Activated CD4-positive, alpha-beta memory T cell treated with anti-CD3 and anti-CD28 coated beads, Interleukin-2, amount 10 ng/mL, durations not matched to agents 7 days and 5 days (primary cell): ENCODE measurements around the gene DROSHA. TPM values are rescaled to one million over a fixed set of nuclear protein-coding genes. Genes with fewer than 3 reads are reported as not detected.

Experiments
- CTCF ChIA-PET: fragments of 350-600 bp; sonication (Branson Sonifier 250); formaldehyde crosslinking; loops from one replicate; lab custom pipeline; 2021; ENCODE audit warnings: antibody characterized with exemption, inconsistent platforms; lab: Charles Lee
- POLR2A ChIA-PET: fragments of 350-600 bp; sonication (Branson Sonifier 250); formaldehyde crosslinking; loops from one replicate; lab custom pipeline; 2021; ENCODE audit warnings: antibody characterized with exemption; lab: Charles Lee
- DNase-seq: peaks from one replicate; pipeline ENCODE4 v3.0.0-alpha.2; 2020
- H3K27ac Mint-ChIP-seq: one replicate; pipeline ENCODE4 v1.8.0; 2021; ENCODE audit warnings: mild to moderate bottlenecking, mixed read lengths
- H3K27me3 Mint-ChIP-seq: one replicate; pipeline ENCODE4 v1.8.0; 2021; ENCODE audit warnings: mixed read lengths
- H3K36me3 Mint-ChIP-seq: one replicate; pipeline ENCODE4 v1.8.0; 2021; ENCODE audit warnings: low read depth, mixed read lengths
- H3K4me1 Mint-ChIP-seq: one replicate; pipeline ENCODE4 v1.8.0; 2021; ENCODE audit warnings: mixed read lengths
- H3K4me3 Mint-ChIP-seq: one replicate; pipeline ENCODE4 v1.8.0; 2021; ENCODE audit warnings: mild to moderate bottlenecking, mixed read lengths
- H3K9me3 Mint-ChIP-seq: one replicate; pipeline ENCODE4 v1.8.0; 2021; ENCODE audit warnings: mixed read lengths
- total RNA-seq, 2 experiments: library from RNA; stranded (reverse); gene quantifications; one replicate each; pipeline ENCODE4 v1.2.3, GENCODE V29; 2021

DROSHA gene
- total RNA-seq, 2 experiments from 2014 or later, result 55.4 to 61.0 TPM

DNA sequence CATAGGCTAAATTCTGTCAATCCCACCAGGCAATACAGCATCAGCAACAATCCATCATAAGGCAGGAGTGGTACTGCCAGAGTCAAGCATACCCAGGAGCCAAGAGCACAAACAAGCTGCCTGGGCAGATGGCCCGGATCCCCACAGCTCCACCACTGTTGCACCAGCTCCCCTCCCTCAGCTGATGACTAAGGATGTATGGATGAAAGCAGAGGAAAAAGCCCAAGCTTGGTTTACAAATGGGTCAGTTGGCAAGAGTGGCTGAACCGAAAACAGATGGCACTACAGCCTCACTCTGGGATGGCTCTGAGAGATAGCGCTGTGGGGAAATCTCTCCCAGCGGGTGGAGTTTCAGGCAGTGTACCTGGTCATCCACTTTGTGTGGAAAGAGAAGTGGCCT lies 29.4 kb downstream of the DROSHA start:
- Mint-ChIP-seq H3K36me3 (peaks cover 62% of the 10 kb centered on the region), H3K4me3 (no peak overlapping the region), H3K4me1 (no peaks in the 10 kb centered on the region), H3K27me3 (no peaks in the 10 kb centered on the region), H3K9me3 (no peaks in the 10 kb centered on the region), H3K27ac (no peak overlapping the region)
- CTCF ChIA-PET, result no interaction called here
- POLR2A ChIA-PET, result no interaction called here
- no peak for DNase-seq

DNA sequence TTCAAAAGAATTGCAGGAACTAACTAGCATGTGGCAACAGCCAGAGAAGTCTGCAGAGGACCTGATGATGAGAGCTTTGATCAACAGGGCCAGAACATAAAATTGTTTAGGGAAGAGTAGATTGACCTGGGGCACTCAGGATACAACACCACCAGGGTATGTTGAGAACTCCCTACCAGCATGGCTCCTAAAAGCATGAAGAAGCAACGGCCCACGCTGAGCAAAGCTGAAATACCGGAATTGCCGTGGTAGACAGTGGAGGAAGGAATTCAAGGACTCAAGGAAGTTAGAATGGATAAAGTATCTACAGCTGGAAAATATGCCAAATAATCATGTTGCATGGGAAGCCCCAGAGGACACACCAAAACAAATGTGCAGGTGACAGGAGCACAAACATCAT lies 31.6 kb downstream of the DROSHA start:
- POLR2A ChIA-PET, result no interaction called here

DNA sequence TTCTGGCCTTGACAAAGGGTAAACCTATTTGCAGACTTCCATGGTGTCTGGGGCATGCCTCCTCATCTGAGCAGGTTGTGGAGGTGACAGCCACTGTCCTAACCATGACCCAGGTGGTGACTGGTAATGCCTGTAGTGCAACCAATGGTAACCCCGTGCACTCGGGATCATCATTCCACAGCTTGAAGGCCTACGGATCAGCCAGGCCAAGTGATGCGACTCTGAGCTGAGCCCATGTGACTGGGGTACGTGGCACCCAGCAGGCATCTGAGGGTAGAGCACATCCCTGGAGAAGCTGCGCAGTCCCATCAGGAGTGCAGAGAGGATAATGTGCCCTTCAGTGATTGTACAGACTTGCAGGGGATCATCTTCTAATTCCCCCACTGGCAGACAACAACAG lies 35.0 kb downstream of the DROSHA start:
- CTCF ChIA-PET, result no interaction called here
- Mint-ChIP-seq H3K36me3 (peaks cover 57% of the 10 kb centered on the region), H3K4me3 (no peak overlapping the region), H3K4me1 (no peaks in the 10 kb centered on the region), H3K27me3 (no peaks in the 10 kb centered on the region), H3K27ac (no peak overlapping the region), H3K9me3 (no peaks in the 10 kb centered on the region)
- POLR2A ChIA-PET, result no interaction called here
- no peak for DNase-seq

More for the DNA sequence above, 31.6 kb downstream of the DROSHA start:
- no peaks in the 10 kb centered on the region for H3K4me1 Mint-ChIP-seq
- H3K9me3 Mint-ChIP-seq, result no peaks in the 10 kb centered on the region
- peaks cover 65% of the 10 kb centered on the region for H3K36me3 Mint-ChIP-seq
- DNase-seq, result no peak
- no peak overlapping the region for H3K4me3 Mint-ChIP-seq
- H3K27ac Mint-ChIP-seq, result no peak overlapping the region
- no peaks in the 10 kb centered on the region for H3K27me3 Mint-ChIP-seq
- CTCF ChIA-PET, result no interaction called here

DNA sequence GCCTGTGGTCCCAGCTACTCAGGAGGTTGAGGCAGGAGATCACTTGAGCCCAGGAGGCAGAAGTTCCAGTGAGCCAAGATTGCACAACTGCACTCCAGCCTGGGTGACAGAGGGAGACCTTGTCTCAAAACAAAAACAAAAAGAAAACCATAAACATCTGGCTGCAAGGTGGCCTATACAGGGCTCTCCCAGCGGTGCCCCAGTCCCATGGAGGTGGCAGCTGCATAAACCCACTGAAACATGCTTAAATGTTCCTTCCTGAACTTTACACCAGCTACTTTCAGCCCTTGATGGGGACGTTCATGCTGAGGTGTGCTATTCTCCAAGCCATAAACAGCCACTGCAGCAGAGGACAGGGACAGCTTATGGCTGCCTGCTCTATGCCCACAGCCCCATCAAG lies 35.6 kb downstream of the DROSHA start:
- Mint-ChIP-seq H3K4me1 (no peaks in the 10 kb centered on the region), H3K4me3 (no peak overlapping the region), H3K9me3 (no peaks in the 10 kb centered on the region), H3K36me3 (peaks cover 53% of the 10 kb centered on the region), H3K27ac (no peak overlapping the region), H3K27me3 (no peaks in the 10 kb centered on the region)
- DNase-seq, result no peak
- ChIA-PET CTCF (no interaction called here), POLR2A (no interaction called here)

DNA sequence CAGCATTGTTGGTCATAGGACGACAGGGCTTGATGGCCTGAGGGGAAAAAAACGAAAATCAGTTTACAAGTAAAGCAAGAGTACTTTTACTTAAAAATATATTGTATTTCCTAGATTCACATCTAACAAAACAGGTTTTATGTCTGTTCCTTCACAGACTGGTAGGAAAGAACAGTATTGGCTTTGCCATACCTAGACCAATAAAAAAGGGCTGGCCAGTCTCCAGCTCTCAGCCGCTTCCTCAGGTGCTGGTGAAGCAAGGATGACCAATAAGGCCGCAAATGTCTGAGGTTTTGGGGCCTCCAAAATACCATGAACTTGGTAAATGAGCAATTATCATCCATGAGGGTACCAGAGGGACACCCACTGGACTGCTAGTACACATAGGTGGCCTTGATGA lies 36.6 kb downstream of the DROSHA start:
- no peaks in the 10 kb centered on the region for H3K27me3 Mint-ChIP-seq
- H3K9me3 Mint-ChIP-seq, result no peaks in the 10 kb centered on the region
- H3K4me1 Mint-ChIP-seq, result no peaks in the 10 kb centered on the region
- no peak overlapping the region for H3K27ac Mint-ChIP-seq
- ChIA-PET CTCF (no interaction called here), POLR2A (no interaction called here)
- H3K4me3 Mint-ChIP-seq, result no peak overlapping the region
- no peak for DNase-seq
- peaks cover 54% of the 10 kb centered on the region for H3K36me3 Mint-ChIP-seq

DNA sequence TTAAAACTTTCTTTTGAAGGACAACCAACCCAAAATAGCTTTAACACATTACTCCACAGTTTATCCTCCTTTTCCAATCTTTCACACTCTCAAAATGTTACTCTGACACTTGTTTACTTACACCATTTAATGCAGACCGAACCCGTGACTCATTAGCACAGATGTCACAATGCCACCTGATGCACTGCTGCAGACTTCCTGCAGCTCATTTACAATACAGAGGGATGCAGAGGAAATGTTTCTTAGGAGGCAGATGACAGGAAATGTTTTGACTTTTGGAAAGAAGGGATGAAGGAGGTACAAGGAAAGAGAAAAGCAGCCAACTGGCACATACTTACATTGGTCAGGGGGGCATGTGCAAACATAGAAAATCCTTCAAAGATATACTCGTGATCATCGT lies 39.0 kb downstream of the DROSHA start:
- no peaks in the 10 kb centered on the region for H3K4me1 Mint-ChIP-seq
- DNase-seq, result no peak
- no peak overlapping the region for H3K27ac Mint-ChIP-seq
- H3K4me3 Mint-ChIP-seq, result no peak overlapping the region
- CTCF ChIA-PET, result no interaction called here
- POLR2A ChIA-PET, result no interaction called here
- no peaks in the 10 kb centered on the region for H3K9me3 Mint-ChIP-seq
- peaks cover 58% of the 10 kb centered on the region for H3K36me3 Mint-ChIP-seq
- H3K27me3 Mint-ChIP-seq, result no peaks in the 10 kb centered on the region

DNA sequence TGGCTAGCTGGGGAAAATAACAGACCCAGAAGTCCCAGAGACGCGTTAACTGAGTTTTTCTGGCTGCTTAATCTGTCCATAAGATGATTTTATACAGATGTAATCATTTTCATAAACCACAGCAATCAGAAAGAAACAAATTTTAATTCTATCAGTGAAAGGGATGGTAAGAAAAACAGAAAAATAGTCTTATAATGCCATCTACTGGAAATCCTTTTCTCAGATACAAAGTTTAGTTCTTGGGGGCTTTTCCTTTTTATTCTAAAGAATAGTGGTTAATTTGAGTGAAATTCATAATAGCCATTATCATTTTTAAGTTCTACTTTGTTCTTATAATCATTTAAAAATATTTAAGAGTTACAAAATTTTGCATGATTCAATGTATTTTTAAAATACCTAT lies 44.4 kb downstream of the DROSHA start:
- no peaks in the 10 kb centered on the region for H3K27me3 Mint-ChIP-seq
- H3K4me3 Mint-ChIP-seq, result no peak overlapping the region
- CTCF ChIA-PET, result interaction anchor here (1.1 kb wide), 1 partner anchor 255 kb away, joined by 3 read pairs; no protein-coding TSS in a partner anchor
- H3K9me3 Mint-ChIP-seq, result no peaks in the 10 kb centered on the region
- DNase-seq, result no peak
- POLR2A ChIA-PET, result no interaction called here
- H3K4me1 Mint-ChIP-seq, result no peaks in the 10 kb centered on the region
- H3K27ac Mint-ChIP-seq, result no peak overlapping the region
- peaks cover 40% of the 10 kb centered on the region for H3K36me3 Mint-ChIP-seq

DNA sequence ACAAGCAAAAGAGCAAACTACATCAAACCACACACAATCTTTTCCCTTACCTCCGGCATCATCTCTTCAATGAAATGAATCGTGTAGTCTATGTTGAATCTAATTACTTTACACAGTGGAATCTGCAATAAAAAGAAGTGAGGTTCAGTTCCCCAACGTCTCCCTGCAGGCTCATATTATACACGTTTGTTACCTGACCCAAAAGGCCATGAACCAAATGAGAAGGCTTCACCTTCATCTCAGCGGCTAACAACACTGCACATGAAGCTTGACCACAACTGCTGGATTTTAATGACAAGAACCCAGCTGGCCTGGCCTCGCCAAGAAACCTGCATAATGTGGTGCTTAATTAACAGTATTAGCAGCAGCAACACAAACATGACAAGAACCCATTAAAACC lies 45.5 kb downstream of the DROSHA start:
- no peaks in the 10 kb centered on the region for H3K27me3 Mint-ChIP-seq
- POLR2A ChIA-PET, result no interaction called here
- peaks cover 48% of the 10 kb centered on the region for H3K36me3 Mint-ChIP-seq
- CTCF ChIA-PET, result interaction anchor here (1.1 kb wide), 1 partner anchor 254 kb away, joined by 3 read pairs; no protein-coding TSS in a partner anchor
- H3K4me1 Mint-ChIP-seq, result no peaks in the 10 kb centered on the region
- no peaks in the 10 kb centered on the region for H3K9me3 Mint-ChIP-seq
- no peak overlapping the region for H3K27ac Mint-ChIP-seq
- no peak for DNase-seq
- no peak overlapping the region for H3K4me3 Mint-ChIP-seq

DNA sequence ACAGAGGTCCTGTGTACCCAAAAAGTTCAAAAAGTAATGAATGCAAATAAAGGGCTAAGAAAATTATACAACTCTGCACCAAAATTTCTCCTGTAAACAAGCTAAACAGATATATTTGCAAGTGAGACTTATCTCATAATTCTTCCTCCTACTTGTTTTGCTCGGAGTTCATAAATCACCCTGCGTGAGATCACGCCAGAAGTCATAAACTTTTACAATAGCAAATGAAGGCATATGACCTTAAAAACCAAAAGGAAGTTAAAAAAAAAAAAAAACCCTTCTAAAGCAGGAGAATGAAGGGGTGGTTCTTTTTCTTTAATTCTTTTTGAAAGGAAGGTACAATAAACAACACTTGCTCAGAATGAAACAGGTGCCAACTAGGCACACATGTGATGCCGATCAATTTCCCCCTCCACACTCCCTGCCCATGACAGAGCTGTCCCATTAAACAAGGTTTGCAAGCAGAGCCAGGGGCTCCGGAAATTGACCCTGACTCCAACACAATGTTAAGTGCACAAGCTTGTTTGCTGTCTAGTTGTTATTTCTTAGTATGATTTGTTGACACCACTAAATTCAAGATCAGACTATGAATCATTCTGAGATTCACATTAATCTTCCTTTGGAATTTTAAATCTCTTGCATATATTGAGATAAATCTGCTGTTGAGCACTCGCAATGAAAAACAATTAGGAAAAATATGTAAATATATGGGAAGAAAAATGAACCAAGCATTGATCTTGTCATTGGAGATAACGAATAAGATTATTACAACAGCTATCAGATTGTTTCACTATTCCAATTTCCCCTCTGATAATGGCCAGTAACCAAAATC lies 46.3 kb downstream of the DROSHA start:
- peaks cover 42% of the 10 kb centered on the region for H3K36me3 Mint-ChIP-seq
- CTCF ChIA-PET, result interaction anchor here (0.6 kb wide), 1 partner anchor 76 kb away, joined by 3 read pairs; no protein-coding TSS in a partner anchor

DNA sequence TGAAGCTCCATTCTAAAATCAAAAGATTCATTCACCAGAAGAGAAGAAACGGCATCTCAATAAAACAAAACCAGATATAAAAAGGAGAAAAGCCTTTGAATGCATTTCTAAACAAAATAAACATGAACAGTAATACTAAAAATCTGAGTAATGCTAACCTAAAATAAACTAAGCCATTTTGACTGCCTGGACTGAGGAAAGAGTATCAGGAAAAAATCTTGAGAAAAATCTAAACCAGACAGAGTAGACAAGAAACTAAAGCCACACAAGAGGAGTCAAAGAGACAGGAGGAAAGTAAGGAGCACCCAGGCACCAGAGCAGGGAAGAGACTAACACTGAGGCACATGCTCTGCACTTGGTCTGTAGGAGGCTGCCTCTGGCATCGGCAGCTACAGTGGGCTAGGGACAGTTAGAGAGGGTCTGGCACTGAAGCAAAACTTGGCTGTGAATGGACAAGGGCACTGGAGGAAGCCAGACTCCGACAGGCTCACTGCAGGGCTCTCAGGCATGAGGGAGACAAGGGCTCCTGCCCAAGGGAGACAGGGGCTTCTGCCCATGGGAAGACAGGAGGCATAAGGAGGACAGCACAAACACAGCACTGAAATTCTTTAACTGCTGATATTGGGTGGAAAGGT lies 50.2 kb downstream of the DROSHA start:
- H3K27ac Mint-ChIP-seq, result no peak overlapping the region
- H3K36me3 Mint-ChIP-seq, result peaks cover 35% of the 10 kb centered on the region
- H3K4me1 Mint-ChIP-seq, result no peaks in the 10 kb centered on the region
- ChIA-PET POLR2A (no interaction called here), CTCF (no interaction called here)
- no peaks in the 10 kb centered on the region for H3K27me3 Mint-ChIP-seq
- H3K4me3 Mint-ChIP-seq, result no peak overlapping the region
- no peak for DNase-seq
- H3K9me3 Mint-ChIP-seq, result no peaks in the 10 kb centered on the region

More for the DNA sequence above, 46.3 kb downstream of the DROSHA start:
- Mint-ChIP-seq H3K9me3 (no peaks in the 10 kb centered on the region), H3K27me3 (no peaks in the 10 kb centered on the region), H3K4me1 (no peaks in the 10 kb centered on the region), H3K4me3 (no peak overlapping the region), H3K27ac (no peak overlapping the region)
- POLR2A ChIA-PET, result no interaction called here
- no peak for DNase-seq

DNA sequence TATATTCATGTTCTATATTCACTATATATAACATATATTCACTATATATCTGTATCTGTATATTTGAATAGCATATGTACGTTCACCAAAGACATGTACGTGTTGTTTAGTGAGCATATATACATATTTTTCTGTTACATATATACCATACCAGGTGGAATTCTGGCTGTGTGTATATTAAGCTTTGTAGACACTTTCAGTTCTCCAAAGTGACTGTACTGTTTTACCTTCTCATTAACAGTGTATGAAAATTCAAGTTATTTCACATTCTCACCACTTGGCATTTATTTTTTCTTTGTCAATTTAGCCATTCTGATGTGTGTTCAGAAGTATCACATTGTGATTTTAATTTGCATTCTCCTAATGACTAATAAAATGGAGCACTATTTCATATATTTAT lies 52.2 kb downstream of the DROSHA start:
- CTCF ChIA-PET, result no interaction called here
- no peaks in the 10 kb centered on the region for H3K4me1 Mint-ChIP-seq
- POLR2A ChIA-PET, result no interaction called here

DNA sequence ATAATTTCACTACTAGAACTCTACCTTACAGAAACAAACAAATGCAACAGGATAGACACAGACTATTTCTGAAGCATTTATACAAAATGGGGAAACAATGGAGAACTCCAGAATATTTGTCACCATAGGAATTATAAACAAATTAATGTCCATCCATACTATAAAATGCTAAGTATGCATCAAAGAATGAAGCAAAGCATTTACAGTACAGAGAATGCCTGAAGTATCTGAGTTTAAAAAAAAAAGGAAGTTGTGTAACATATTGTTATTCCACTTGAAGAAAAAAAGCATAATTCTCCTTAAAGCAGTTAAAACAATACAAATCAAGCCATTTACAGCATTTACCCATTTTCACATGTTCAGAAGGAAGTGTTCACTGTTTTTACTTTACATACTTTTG lies 53.0 kb downstream of the DROSHA start:
- peaks cover 36% of the 10 kb centered on the region for H3K36me3 Mint-ChIP-seq
- no peaks in the 10 kb centered on the region for H3K27me3 Mint-ChIP-seq
- no peak overlapping the region for H3K4me3 Mint-ChIP-seq
- CTCF ChIA-PET, result no interaction called here
- no peaks in the 10 kb centered on the region for H3K9me3 Mint-ChIP-seq
- DNase-seq, result no peak
- H3K4me1 Mint-ChIP-seq, result no peaks in the 10 kb centered on the region
- no peak overlapping the region for H3K27ac Mint-ChIP-seq
- POLR2A ChIA-PET, result no interaction called here

More for the DNA sequence above, 52.2 kb downstream of the DROSHA start:
- Mint-ChIP-seq H3K9me3 (no peaks in the 10 kb centered on the region), H3K4me3 (no peak overlapping the region), H3K27ac (no peak overlapping the region), H3K27me3 (no peaks in the 10 kb centered on the region), H3K36me3 (peaks cover 36% of the 10 kb centered on the region)
- DNase-seq, result no peak

DNA sequence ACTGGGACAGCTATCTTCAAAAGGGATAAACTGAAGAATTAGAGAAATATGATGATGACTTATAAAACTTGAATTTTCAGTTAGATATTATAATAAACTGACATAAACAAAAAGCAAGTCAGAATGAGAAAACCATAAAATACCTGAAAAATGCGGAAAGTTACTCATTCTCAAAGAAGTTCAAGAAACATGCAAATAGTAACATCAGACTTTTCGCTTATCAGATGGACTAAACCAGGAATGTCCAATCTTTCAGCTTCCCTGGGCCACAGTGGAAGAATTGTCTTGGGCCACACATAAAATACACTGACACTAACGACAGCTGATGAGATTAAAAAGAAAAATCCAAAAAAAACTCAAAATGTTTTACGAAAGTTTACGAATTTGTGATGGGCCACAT lies 53.9 kb downstream of the DROSHA start:
- no peak overlapping the region for H3K27ac Mint-ChIP-seq
- no peak for DNase-seq
- POLR2A ChIA-PET, result no interaction called here
- no peak overlapping the region for H3K4me3 Mint-ChIP-seq
- H3K4me1 Mint-ChIP-seq, result no peaks in the 10 kb centered on the region
- no peaks in the 10 kb centered on the region for H3K27me3 Mint-ChIP-seq
- peaks cover 38% of the 10 kb centered on the region for H3K36me3 Mint-ChIP-seq
- H3K9me3 Mint-ChIP-seq, result no peaks in the 10 kb centered on the region
- CTCF ChIA-PET, result no interaction called here
